ENCODE data around the gene TOR4A.

The TOR4A gene

GRCh38 chr9:137317021-137317717, 39.6 kb downstream of the TOR4A start:
- DNase-seq (ENCODE audit: low read depth in 1 of 2, low spot score in 1 of 2): no peak
- H3K4me3 ChIP-seq (replicated peaks; ENCODE audit: insufficient read depth, low read length): no peak overlapping the region
- no peak overlapping the region for H3K27ac ChIP-seq (replicated peaks)
- TF ChIP-seq SPI1 (IDR thresholded peaks at IDR 0.05; ENCODE audit: borderline replicate concordance, low read depth): no peak
- TF ChIP-seq, protein P1, sequence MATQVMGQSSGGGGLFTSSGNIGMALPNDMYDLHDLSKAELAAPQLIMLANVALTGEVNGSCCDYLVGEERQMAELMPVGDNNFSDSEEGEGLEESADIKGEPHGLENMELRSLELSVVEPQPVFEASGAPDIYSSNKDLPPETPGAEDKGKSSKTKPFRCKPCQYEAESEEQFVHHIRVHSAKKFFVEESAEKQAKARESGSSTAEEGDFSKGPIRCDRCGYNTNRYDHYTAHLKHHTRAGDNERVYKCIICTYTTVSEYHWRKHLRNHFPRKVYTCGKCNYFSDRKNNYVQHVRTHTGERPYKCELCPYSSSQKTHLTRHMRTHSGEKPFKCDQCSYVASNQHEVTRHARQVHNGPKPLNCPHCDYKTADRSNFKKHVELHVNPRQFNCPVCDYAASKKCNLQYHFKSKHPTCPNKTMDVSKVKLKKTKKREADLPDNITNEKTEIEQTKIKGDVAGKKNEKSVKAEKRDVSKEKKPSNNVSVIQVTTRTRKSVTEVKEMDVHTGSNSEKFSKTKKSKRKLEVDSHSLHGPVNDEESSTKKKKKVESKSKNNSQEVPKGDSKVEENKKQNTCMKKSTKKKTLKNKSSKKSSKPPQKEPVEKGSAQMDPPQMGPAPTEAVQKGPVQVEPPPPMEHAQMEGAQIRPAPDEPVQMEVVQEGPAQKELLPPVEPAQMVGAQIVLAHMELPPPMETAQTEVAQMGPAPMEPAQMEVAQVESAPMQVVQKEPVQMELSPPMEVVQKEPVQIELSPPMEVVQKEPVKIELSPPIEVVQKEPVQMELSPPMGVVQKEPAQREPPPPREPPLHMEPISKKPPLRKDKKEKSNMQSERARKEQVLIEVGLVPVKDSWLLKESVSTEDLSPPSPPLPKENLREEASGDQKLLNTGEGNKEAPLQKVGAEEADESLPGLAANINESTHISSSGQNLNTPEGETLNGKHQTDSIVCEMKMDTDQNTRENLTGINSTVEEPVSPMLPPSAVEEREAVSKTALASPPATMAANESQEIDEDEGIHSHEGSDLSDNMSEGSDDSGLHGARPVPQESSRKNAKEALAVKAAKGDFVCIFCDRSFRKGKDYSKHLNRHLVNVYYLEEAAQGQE (IDR thresholded peaks at IDR 0.05; ENCODE audit: insufficient replicate concordance, low read depth): no peak
- no peak for TF ChIP-seq GABPA (IDR thresholded peaks at IDR 0.05; ENCODE audit: low read depth)
- no peak for TF ChIP-seq CTCF (IDR thresholded peaks at IDR 0.05; ENCODE audit: insufficient read depth, low read length)
- TF ChIP-seq POLR2AphosphoS5 (IDR thresholded peaks at IDR 0.05; ENCODE audit: low read depth): no peak
- H3K27me3 ChIP-seq (ENCODE audit: insufficient read depth, poor library complexity, severe bottlenecking): peaks cover 6% of the 10 kb centered on the region

DNA sequence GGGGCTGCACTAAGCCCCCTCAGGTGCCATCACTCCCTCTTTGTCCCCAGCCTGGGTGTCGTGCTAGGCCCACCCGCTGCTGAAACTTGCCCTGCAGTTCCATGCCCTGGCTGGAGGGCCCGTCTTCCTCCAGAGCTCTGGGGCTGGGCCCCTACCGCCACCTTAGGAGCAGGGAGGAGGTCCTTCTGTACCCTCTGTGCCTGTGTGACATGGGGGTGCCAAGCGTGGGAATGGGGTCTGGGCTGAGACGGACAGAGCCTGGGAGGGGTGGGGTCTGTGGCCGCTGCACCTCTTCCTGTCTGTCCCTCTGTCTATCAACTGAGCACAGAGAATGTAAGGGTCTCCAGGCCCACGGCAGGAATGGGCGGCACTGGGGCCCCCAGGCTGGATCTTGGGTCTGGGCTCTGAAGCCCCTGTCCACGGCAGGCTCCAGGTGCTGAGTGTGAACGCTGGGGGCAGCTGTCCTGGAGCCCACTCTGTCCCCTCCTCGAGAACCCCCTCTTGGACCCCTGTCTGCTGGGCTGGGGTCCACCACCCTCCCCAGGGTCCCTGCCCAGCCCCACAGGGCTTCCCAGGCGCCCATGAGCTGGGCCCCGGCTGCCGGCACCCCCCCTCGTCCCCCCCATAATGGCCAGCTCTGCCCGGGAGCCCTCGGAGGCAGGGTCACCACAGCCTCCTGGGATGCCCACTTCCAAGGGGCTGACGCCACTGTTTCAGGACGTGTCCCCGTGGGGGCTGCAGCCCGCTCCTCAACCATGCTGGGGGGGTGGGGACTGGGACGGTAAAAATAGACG, 40.4 kb downstream of the TOR4A start:
- Histone ChIP-seq H3K27ac (replicated peaks) (no peak overlapping the region), H3K4me3 (replicated peaks; ENCODE audit: insufficient read depth, low read length) (no peak overlapping the region), H3K27me3 (ENCODE audit: insufficient read depth, poor library complexity, severe bottlenecking) (peaks cover 6% of the 10 kb centered on the region)
- DNase-seq (ENCODE audit: low read depth in 1 of 2, low spot score in 1 of 2): no peak
- TF ChIP-seq SPI1 (IDR thresholded peaks at IDR 0.05; ENCODE audit: borderline replicate concordance, low read depth) (no peak), GABPA (IDR thresholded peaks at IDR 0.05; ENCODE audit: low read depth) (no peak), CTCF (IDR thresholded peaks at IDR 0.05; ENCODE audit: insufficient read depth, low read length) (no peak), POLR2AphosphoS5 (IDR thresholded peaks at IDR 0.05; ENCODE audit: low read depth) (no peak)
- TF ChIP-seq, protein P1 (IDR thresholded peaks at IDR 0.05; ENCODE audit: insufficient replicate concordance, low read depth): no peak

- Histone ChIP-seq H3K27me3 (ENCODE audit: insufficient read depth, poor library complexity, severe bottlenecking) (peaks cover 6% of the 10 kb centered on the region), H3K27ac (replicated peaks) (no peak overlapping the region), H3K4me3 (replicated peaks; ENCODE audit: insufficient read depth, low read length) (no peak overlapping the region)
- TF ChIP-seq, protein P1 (IDR thresholded peaks at IDR 0.05; ENCODE audit: insufficient replicate concordance, low read depth): no peak
- no peak for TF ChIP-seq SPI1 (IDR thresholded peaks at IDR 0.05; ENCODE audit: borderline replicate concordance, low read depth)
- TF ChIP-seq POLR2AphosphoS5 (IDR thresholded peaks at IDR 0.05; ENCODE audit: low read depth): no peak
- no peak for TF ChIP-seq CTCF (IDR thresholded peaks at IDR 0.05; ENCODE audit: insufficient read depth, low read length)
- no peak for DNase-seq (ENCODE audit: low read depth in 1 of 2, low spot score in 1 of 2)
Observed at GRCh38 chr9:137318602-137319001, 41.1 kb downstream of the TOR4A start.

Measured in HL-60 (cell line).